BLaER1 treated with 17β-estradiol and CSF1 and Interleukin-3, amounts not matched to agents 10 nM and 100 nM (cell line): ENCODE data around the gene FKBP11.
"Not testable (repeated sequence)": the region's sequence is repeated elsewhere in the genome, so short reads cannot be mapped to it uniquely, and the experiment has no call there.

Experiments used
- H3K27ac ChIP-seq, 11 experiments: shearing (Covaris generic); formaldehyde crosslinking; 2 replicates each; pipeline ENCODE4 v1.8.1; 2022
- H3K27me3 ChIP-seq, 11 experiments: shearing (Covaris generic); formaldehyde crosslinking; 2 replicates each; pipeline ENCODE4 v1.8.1; 2022
- H3K36me3 ChIP-seq, 11 experiments: shearing (Covaris generic); formaldehyde crosslinking; 2 replicates each; pipeline ENCODE4 v1.8.1; 2022
- H3K4me1 ChIP-seq, 10 experiments: shearing (Covaris generic); formaldehyde crosslinking; 2 replicates each; pipeline ENCODE4 v1.8.1; 2022
- H3K4me2 ChIP-seq, 11 experiments: shearing (Covaris generic); formaldehyde crosslinking; 2 replicates each; pipeline ENCODE4 v1.8.1; 2022
- H3K4me3 ChIP-seq, 10 experiments: shearing (Covaris generic); formaldehyde crosslinking; 2 replicates each; pipeline ENCODE4 v1.8.1; 2022
- H3K9ac ChIP-seq, 11 experiments: shearing (Covaris generic); formaldehyde crosslinking; 2 replicates each; pipeline ENCODE4 v1.8.1; 2022
- H3K9me3 ChIP-seq, 11 experiments: shearing (Covaris generic); formaldehyde crosslinking; replicated peaks in 1 of 11; 2 replicates each; pipeline ENCODE4 v1.8.1; 2022
- H4K20me1 ChIP-seq, 11 experiments: shearing (Covaris generic); formaldehyde crosslinking; 2 replicates each; pipeline ENCODE4 v1.8.1; 2022
- Cebpa-rat ChIP-seq, 11 experiments: shearing (Covaris generic); IDR thresholded peaks; 2 replicates each; pipeline ENCODE4 v1.8.1; 2022

Gene FKBP11

GRCh38 chr12:48932878-48933277 is 7.6 kb upstream of the FKBP11 start:
- no peak overlapping the region for H3K9ac ChIP-seq
- no peaks in the 10 kb centered on the region for H3K9me3 ChIP-seq
- no peak overlapping the region for H3K27ac ChIP-seq
- peaks cover 0 to 42% (median 29%) of the 10 kb centered on the region in 10 experiments; a peak in 16 of 20 replicates for H3K4me1 ChIP-seq
- no peak for TF ChIP-seq Cebpa-rat (IDR thresholded peaks at IDR 0.05)
- no peak overlapping the region for H3K4me3 ChIP-seq
- H4K20me1 ChIP-seq = peaks cover 20 to 84% (median 60%) of the 10 kb centered on the region in 11 experiments; a peak in 21 of 22 replicates
- H3K27me3 ChIP-seq = no peaks in the 10 kb centered on the region
- H3K4me2 ChIP-seq = peak overlapping the region in 4 of 11 experiments; percentile 81 to 94 (median 90); a peak in 6 of 22 replicates
- peaks cover 63 to 98% (median 92%) of the 10 kb centered on the region in 11 experiments for H3K36me3 ChIP-seq

DNA sequence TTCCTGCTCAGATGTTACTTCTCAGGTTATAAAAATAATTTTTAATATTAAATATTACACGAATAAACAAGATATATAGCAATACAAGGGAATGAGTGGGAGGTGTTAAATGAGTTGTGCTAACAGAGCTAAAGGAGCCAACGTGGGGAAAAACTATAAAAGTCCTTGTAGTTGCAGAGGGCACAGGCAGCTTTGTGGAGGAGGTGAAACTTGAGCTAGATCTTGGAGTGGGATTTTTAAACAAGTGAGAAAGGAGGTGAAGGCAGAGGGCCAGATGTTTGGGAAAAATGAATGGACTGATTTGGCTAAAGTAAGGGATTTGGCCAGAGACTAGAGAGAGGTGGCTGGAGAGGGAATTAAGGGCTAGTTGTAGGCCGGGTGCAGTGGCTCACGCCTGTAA is 5.2 kb upstream of the FKBP11 start:
- Histone ChIP-seq H3K4me1 (peaks cover 5 to 45% (median 32%) of the 10 kb centered on the region in 10 experiments; a peak in 19 of 20 replicates), H4K20me1 (peaks cover 6 to 84% (median 37%) of the 10 kb centered on the region in 11 experiments; a peak in 17 of 22 replicates), H3K27ac (no peak overlapping the region), H3K9ac (no peak overlapping the region), H3K27me3 (no peaks in the 10 kb centered on the region), H3K9me3 (no peaks in the 10 kb centered on the region), H3K4me3 (no peak overlapping the region), H3K36me3 (peaks cover 46 to 90% (median 85%) of the 10 kb centered on the region in 11 experiments), H3K4me2 (no peak overlapping the region)
- no peak for TF ChIP-seq Cebpa-rat (IDR thresholded peaks at IDR 0.05)

GRCh38 chr12:48929551-48929950 is 4.3 kb upstream of the FKBP11 start:
- Histone ChIP-seq H3K9me3 (no peaks in the 10 kb centered on the region), H3K36me3 (peaks cover 38 to 81% (median 76%) of the 10 kb centered on the region in 11 experiments), H3K4me1 (peaks cover 8 to 38% (median 24%) of the 10 kb centered on the region in 10 experiments), H3K4me2 (no peak overlapping the region), H3K4me3 (no peak overlapping the region), H4K20me1 (peaks cover 6 to 79% (median 28%) of the 10 kb centered on the region in 11 experiments; a peak in 16 of 22 replicates), H3K27me3 (no peaks in the 10 kb centered on the region), H3K27ac (no peak overlapping the region), H3K9ac (no peak overlapping the region)
- TF ChIP-seq Cebpa-rat (IDR thresholded peaks at IDR 0.05) = no peak

DNA sequence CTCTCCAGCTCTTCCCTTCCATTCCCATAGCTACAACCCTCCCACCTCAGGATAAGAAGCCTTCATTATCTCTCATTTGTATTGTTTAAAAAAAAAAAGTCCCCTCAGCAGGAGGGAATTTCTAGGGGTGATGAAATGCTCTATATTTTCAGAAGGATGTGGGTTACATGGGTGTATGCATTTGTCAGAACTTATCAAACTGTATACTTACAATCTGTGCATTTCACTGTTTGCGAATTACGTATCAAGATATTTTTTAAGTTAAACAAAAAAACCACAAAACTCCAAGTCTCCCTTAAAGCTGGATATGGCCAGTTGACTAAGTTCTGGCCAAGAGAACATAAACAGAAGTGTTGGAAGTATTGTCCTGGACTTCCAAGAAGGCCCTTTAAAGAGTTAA is 2.0 kb upstream of the FKBP11 start:
- H3K36me3 ChIP-seq = peaks cover 42 to 76% (median 70%) of the 10 kb centered on the region in 11 experiments
- no peaks in the 10 kb centered on the region for H3K27me3 ChIP-seq
- H3K9me3 ChIP-seq = no peaks in the 10 kb centered on the region
- H3K9ac ChIP-seq = no peak overlapping the region
- H3K4me3 ChIP-seq = no peak overlapping the region
- H3K27ac ChIP-seq = no peak overlapping the region
- H3K4me1 ChIP-seq = peaks cover 15 to 27% (median 20%) of the 10 kb centered on the region in 10 experiments
- TF ChIP-seq Cebpa-rat (IDR thresholded peaks at IDR 0.05) = no peak
- peaks cover 0 to 66% (median 8%) of the 10 kb centered on the region in 11 experiments; a peak in 10 of 22 replicates for H4K20me1 ChIP-seq
- H3K4me2 ChIP-seq = no peak overlapping the region

DNA sequence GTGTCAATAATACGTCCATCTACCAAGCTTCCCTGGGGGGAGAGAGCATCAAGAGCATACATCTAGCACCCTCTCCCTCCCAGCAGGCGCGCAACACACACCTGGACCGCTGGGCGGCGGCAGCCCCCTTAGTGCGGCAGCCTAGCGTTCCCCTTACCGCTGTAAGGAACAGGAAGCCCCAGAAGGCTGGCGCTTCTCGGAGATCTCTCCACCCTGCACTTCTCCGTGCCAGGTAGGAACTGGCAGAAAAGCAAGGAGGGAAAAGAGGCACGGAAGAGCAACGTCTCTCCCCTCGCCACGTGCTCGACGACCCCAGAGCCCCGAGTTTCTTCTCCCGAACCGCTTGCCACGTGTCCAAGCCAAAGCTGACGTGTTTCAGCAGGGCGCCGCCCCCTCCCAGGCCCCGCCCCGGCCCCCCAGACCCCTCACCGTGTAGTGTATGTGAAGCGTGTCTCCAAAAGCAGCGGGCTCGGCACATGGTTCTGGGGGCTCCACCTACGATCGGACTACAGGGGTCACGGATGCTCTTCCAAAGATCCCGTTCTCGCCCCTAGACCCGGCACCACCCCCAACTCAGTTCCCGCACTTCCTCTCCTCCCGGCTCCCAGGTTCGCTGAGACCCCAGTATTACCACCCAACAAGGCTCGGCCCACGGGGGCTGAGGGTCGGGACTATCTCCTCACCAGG is 532 bp downstream of the FKBP11 start:
- Histone ChIP-seq H4K20me1 (peaks cover 0 to 52% (median 4%) of the 10 kb centered on the region in 11 experiments; a peak in 10 of 22 replicates), H3K4me2 (peak overlapping the region; percentile 79 to 94 (median 87)), H3K4me1 (peaks cover 15 to 27% (median 20%) of the 10 kb centered on the region in 10 experiments), H3K36me3 (peaks cover 32 to 72% (median 63%) of the 10 kb centered on the region in 11 experiments), H3K27ac (peak overlapping the region; percentile 17 to 88 (median 81); a peak in 21 of 22 replicates), H3K27me3 (no peaks in the 10 kb centered on the region), H3K9ac (peak overlapping the region; percentile 81 to 92 (median 86)), H3K4me3 (peak overlapping the region; percentile 82 to 96 (median 90)), H3K9me3 (no peaks in the 10 kb centered on the region)
- TF ChIP-seq Cebpa-rat (IDR thresholded peaks at IDR 0.05) = no peak

DNA sequence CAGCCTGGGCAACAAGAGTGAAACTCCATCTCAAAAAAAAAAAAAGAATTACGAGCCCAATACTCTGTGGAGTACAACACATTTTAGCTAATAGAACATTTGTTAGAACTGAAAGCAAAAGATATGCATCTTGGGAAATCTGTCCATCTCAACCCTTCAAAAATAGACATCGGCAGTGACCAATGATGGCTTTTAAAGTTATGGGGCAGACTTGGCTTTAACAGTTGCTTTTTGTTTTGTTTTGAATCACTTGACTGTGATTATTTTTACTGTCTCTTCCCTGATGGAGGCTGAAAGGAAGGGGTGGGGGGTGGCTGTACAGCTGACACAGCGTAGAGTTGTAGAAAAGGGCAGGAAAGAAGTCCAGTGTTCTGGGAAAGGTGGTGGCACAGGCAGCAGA is 2.2 kb downstream of the FKBP11 start:
- H3K4me1 ChIP-seq = peaks cover 22 to 35% (median 28%) of the 10 kb centered on the region in 10 experiments
- peaks cover 0 to 40% (median 0%) of the 10 kb centered on the region in 11 experiments; a peak in 6 of 22 replicates for H4K20me1 ChIP-seq
- no peaks in the 10 kb centered on the region for H3K9me3 ChIP-seq
- peaks cover 25 to 55% (median 48%) of the 10 kb centered on the region in 11 experiments for H3K36me3 ChIP-seq
- H3K4me2 ChIP-seq = peak overlapping the region in 4 of 11 experiments; percentile 80 to 87 (median 84); a peak in 5 of 22 replicates
- no peak overlapping the region for H3K4me3 ChIP-seq
- no peaks in the 10 kb centered on the region for H3K27me3 ChIP-seq
- TF ChIP-seq Cebpa-rat (IDR thresholded peaks at IDR 0.05) = no peak
- H3K27ac ChIP-seq = no peak overlapping the region
- no peak overlapping the region for H3K9ac ChIP-seq

GRCh38 chr12:48917857-48918537 is 7.3 kb downstream of the FKBP11 start:
- peaks cover 16 to 23% (median 17%) of the 10 kb centered on the region in 10 experiments for H3K4me1 ChIP-seq
- peak overlapping the region in 7 of 11 experiments; percentile 20 to 50 (median 36); a peak in 13 of 22 replicates for H3K27ac ChIP-seq
- peak overlapping the region in 10 of 11 experiments; percentile 1 to 42 (median 20); a peak in 8 of 22 replicates for H3K9ac ChIP-seq
- H3K36me3 ChIP-seq = peaks cover 17 to 42% (median 23%) of the 10 kb centered on the region in 11 experiments
- H3K4me2 ChIP-seq = peak overlapping the region; percentile 50 to 79 (median 70)
- H3K4me3 ChIP-seq = no peak overlapping the region; a peak in 1 of 20 replicates
- H4K20me1 ChIP-seq = no peaks in the 10 kb centered on the region
- no peaks in the 10 kb centered on the region for H3K27me3 ChIP-seq
- peaks cover 0 to 10% (median 8%) of the 10 kb centered on the region in 11 experiments; a peak in 13 of 22 replicates for H3K9me3 ChIP-seq
- no peak for TF ChIP-seq Cebpa-rat (IDR thresholded peaks at IDR 0.05)

GRCh38 chr12:48910196-48910595 is 15.1 kb downstream of the FKBP11 start:
- no peaks in the 10 kb centered on the region for H3K9me3 ChIP-seq
- H3K27ac ChIP-seq = no peak overlapping the region
- H3K4me1 ChIP-seq = no peaks in the 10 kb centered on the region
- H3K36me3 ChIP-seq = peaks cover 0 to 11% (median 0%) of the 10 kb centered on the region in 11 experiments; a peak in 3 of 22 replicates
- no peak for TF ChIP-seq Cebpa-rat (IDR thresholded peaks at IDR 0.05)
- no peak overlapping the region for H3K4me3 ChIP-seq
- no peak overlapping the region for H3K4me2 ChIP-seq
- no peaks in the 10 kb centered on the region for H3K27me3 ChIP-seq
- no peaks in the 10 kb centered on the region for H4K20me1 ChIP-seq
- H3K9ac ChIP-seq = no peak overlapping the region

DNA sequence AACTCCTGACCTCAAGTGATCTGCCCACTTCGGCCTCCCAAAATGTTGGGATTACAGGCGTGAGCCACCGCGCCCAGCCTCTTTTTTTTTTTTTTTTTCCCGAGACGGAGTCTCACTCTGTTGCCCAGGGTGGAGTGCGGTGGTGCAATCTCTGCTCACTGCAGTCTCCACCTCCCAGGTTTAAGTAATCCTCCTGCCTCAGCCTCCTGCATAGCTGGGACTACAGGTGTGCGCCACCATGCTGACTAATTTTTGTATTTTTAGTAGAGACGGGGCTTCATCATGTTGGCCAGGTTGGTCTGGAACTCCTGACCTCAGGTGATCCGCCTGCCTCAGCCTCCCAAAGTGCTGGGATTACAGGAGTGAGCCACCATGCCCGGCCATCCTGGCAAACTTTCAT is 15.6 kb downstream of the FKBP11 start:
- H3K27me3 ChIP-seq, H3K4me2 ChIP-seq, H4K20me1 ChIP-seq, H3K4me3 ChIP-seq, H3K9ac ChIP-seq, H3K9me3 ChIP-seq, H3K4me1 ChIP-seq, H3K27ac ChIP-seq, H3K36me3 ChIP-seq: not testable (repeated sequence)
